Testis (tissue), 3 donors: ENCODE results near the gene GRIN1. TPM values are rescaled to one million over a fixed set of nuclear protein-coding genes. Genes with fewer than 3 reads are reported as not detected.
A peak's percentile ranks its signal among the peaks of the same experiment; 100 is the strongest.

Experiments
- DNase-seq: peaks from one replicate; pipeline ENCODE4 v3.0.0-alpha.2; 2019
- H3K27ac ChIP-seq, 2 donors: fragments of 200-600 bp; sonication (generic); one replicate each; pipeline ENCODE4 v1.5.1; 2019
- H3K27me3 ChIP-seq: fragments of 200-600 bp; sonication (generic); one replicate; pipeline ENCODE4 v1.5.1; 2019
- H3K36me3 ChIP-seq: fragments of 200-600 bp; sonication (generic); one replicate; pipeline ENCODE4 v1.5.1; 2017; ENCODE audit warnings: low read depth; ENCODE audit errors: missing control alignments
- H3K4me1 ChIP-seq: fragments of 200-600 bp; sonication (generic); one replicate; pipeline ENCODE4 v1.5.1; 2019
- H3K4me3 ChIP-seq, 2 donors: fragments of 200-600 bp; sonication (generic); one replicate each; pipeline ENCODE4 v1.5.1; 2017 to 2019
- H3K9me3 ChIP-seq: fragments of 200-600 bp; sonication (generic); one replicate; pipeline ENCODE4 v1.5.1; 2017
- CTCF ChIP-seq, 3 experiments: fragments of 450-650 bp in 2 of 3; fragments of 200-600 bp in 1 of 3; sonication (generic) in 1 of 3; IDR thresholded peaks; one replicate each; pipeline ENCODE4 v1.5.1; 2016 to 2019; ENCODE audit warnings: antibody characterized with exemption in 3 of 3, mild to moderate bottlenecking in 2 of 3, moderate library complexity in 1 of 3
- POLR2A ChIP-seq: fragments of 450-650 bp; IDR thresholded peaks from one replicate; pipeline ENCODE4 v1.6.1; 2017; ENCODE audit warnings: antibody characterized with exemption, mild to moderate bottlenecking, moderate library complexity
- WGBS, 2 donors: methylation state at CpG; one replicate each; pipeline ENCODE4 v1.1.5; 2018; 5-methylcytosine and 5-hydroxymethylcytosine counted together
- intact Hi-C: fragments of 100-400 bp; cut with DNase I; formaldehyde crosslinking; loops from one replicate; pipeline ENCODE4 v1.15.1; 2023; ENCODE audit warnings: low total_unique reads
- polyA plus RNA-seq: library from polyadenylated mRNA; stranded (reverse); fragments of 350-450 nt; fragmentation: Illumina TruSeq; extraction: RNeasy Lipid Tissue Mini Kit (QIAGEN cat#74804); gene quantifications from one replicate; pipeline ENCODE4 v1.2.3, GENCODE V29; 2014; ENCODE audit warnings: low read depth, low replicate concordance; ENCODE audit not compliant: insufficient read depth
- total RNA-seq, 2 donors: library from RNA; depleted of rRNA; stranded (reverse); fragments of >200 nt; gene quantifications; one replicate each; pipeline ENCODE4 v1.2.3, GENCODE V29; 2016

Gene GRIN1
- total and polyA plus RNA-seq, 3 donors from 2014 or later = 0.79 to 3.8 (median 1.5) TPM

- intact Hi-C loops = no loop called here
- Histone ChIP-seq H3K27me3 (no peaks in the 10 kb centered on the region), H3K4me1 (peaks cover 11% of the 10 kb centered on the region), H3K27ac (no peak overlapping the region), H3K9me3 (no peaks in the 10 kb centered on the region), H3K36me3 (no peaks in the 10 kb centered on the region), H3K4me3 (no peak overlapping the region)
- 45 to 57% methylated on average over 14 of the region's 14 CpGs for WGBS, 2 donors
- no peak for TF ChIP-seq POLR2A
- TF ChIP-seq CTCF (IDR thresholded peaks at IDR 0.05) = no peak
- DNase-seq = no peak
Observed at GRCh38 chr9:137159105-137160053, 20.4 kb downstream of the GRIN1 start.

- H3K4me1 ChIP-seq = peaks cover 11% of the 10 kb centered on the region
Observed at GRCh38 chr9:137160054-137160425, 21.1 kb downstream of the GRIN1 start.

GRCh38 chr9:137160716-137161557, 22.0 kb downstream of the GRIN1 start:
- TF ChIP-seq POLR2A = no peak
- no peak for TF ChIP-seq CTCF (IDR thresholded peaks at IDR 0.05)
- intact Hi-C loops = no loop called here
- peaks cover 11% of the 10 kb centered on the region for H3K4me1 ChIP-seq
- H3K36me3 ChIP-seq = no peaks in the 10 kb centered on the region
- no peaks in the 10 kb centered on the region for H3K27me3 ChIP-seq
- no peak for DNase-seq
- no peaks in the 10 kb centered on the region for H3K9me3 ChIP-seq
- H3K27ac ChIP-seq = no peak overlapping the region
- H3K4me3 ChIP-seq = no peak overlapping the region
- WGBS, 2 donors = 17 to 27% methylated on average over 42 to 56 of the region's 56 CpGs

More at GRCh38 chr9:137160054-137160425, 21.1 kb downstream of the GRIN1 start:
- Histone ChIP-seq H3K4me3 (no peak overlapping the region), H3K9me3 (no peaks in the 10 kb centered on the region), H3K27me3 (no peaks in the 10 kb centered on the region), H3K36me3 (no peaks in the 10 kb centered on the region), H3K27ac (no peak overlapping the region)
- TF ChIP-seq POLR2A (no peak), CTCF (IDR thresholded peaks at IDR 0.05) (no peak)
- intact Hi-C loops = no loop called here
- 57 to 65% methylated on average over 17 of the region's 17 CpGs for WGBS, 2 donors
- no peak for DNase-seq

- H3K9me3 ChIP-seq = no peaks in the 10 kb centered on the region
- 0 to 3% methylated on average over 14 to 47 of the region's 71 CpGs for WGBS, 2 donors
- no peak for DNase-seq
- no peaks in the 10 kb centered on the region for H3K27me3 ChIP-seq
- no peak overlapping the region for H3K27ac ChIP-seq
- H3K4me3 ChIP-seq = peak overlapping the region in 1 of 2 donors; percentile 3
- intact Hi-C loops = no loop called here
- no peaks in the 10 kb centered on the region for H3K36me3 ChIP-seq
- H3K4me1 ChIP-seq = peaks cover 7% of the 10 kb centered on the region
- TF ChIP-seq CTCF (IDR thresholded peaks at IDR 0.05) = no peak
- no peak for TF ChIP-seq POLR2A
Observed at GRCh38 chr9:137161558-137162486, 22.9 kb downstream of the GRIN1 start.
